Muscle of leg (tissue), 11 donors: Measurements from ENCODE around the gene UBR1. TPM values are rescaled to one million over a fixed set of nuclear protein-coding genes. Genes with fewer than 3 reads are reported as not detected.
A peak's percentile ranks its signal among the peaks of the same experiment; 100 is the strongest.
"Not testable (repeated sequence)": the region's sequence is repeated elsewhere in the genome, so short reads cannot be mapped to it uniquely, and the experiment has no call there.

Experiments used
- DNase-seq: peaks from one replicate; pipeline ENCODE4 v3.0.0; 2013
- H3K27ac ChIP-seq: one replicate; pipeline ENCODE4 v1.5.1; 2013; ENCODE audit warnings: mild to moderate bottlenecking, low read length, control low read depth
- H3K27me3 ChIP-seq: one replicate; pipeline ENCODE4 v1.6.1; 2013; ENCODE audit warnings: low read length; ENCODE audit not compliant: control insufficient read depth, insufficient read depth
- H3K36me3 ChIP-seq: one replicate; pipeline ENCODE4 v1.6.1; 2013; ENCODE audit warnings: low read length; ENCODE audit not compliant: control insufficient read depth, insufficient read depth
- H3K4me1 ChIP-seq: one replicate; pipeline ENCODE4 v1.6.1; 2013; ENCODE audit warnings: low read length; ENCODE audit not compliant: control insufficient read depth, insufficient read depth
- H3K4me3 ChIP-seq: one replicate; pipeline ENCODE4 v1.5.1; 2013; ENCODE audit warnings: low read length, control low read depth
- H3K9me3 ChIP-seq: replicated peaks from 2 replicates; pipeline ENCODE4 v1.6.1; 2013; ENCODE audit warnings: low read depth, low read length; ENCODE audit not compliant: control insufficient read depth
- WGBS: methylation state at CpG from one replicate; pipeline ENCODE4 v1.1.5; 2013; ENCODE audit warnings: missing lambda C conversion rate; ENCODE audit not compliant: insufficient coverage; 5-methylcytosine and 5-hydroxymethylcytosine counted together
- polyA plus RNA-seq, 8 donors: library from polyadenylated mRNA; unstranded; fragments of 120-200 nt; gene quantifications; one replicate each; pipeline versions ENCODE4 v1.2.1 to v1.2.3, GENCODE V29; 2013; ENCODE audit warnings: inconsistent platforms in 1 of 8, low replicate concordance in 1 of 8; ENCODE audit not compliant: insufficient read length in 8 of 8, insufficient read depth in 1 of 8
- total RNA-seq: library from RNA; stranded (reverse); fragments of 120-200 nt; gene quantifications from one replicate; pipeline ENCODE4 v1.2.4, GENCODE V29; 2013

Gene UBR1
- total and polyA plus RNA-seq, 9 donors, result 13.6 to 27.4 (median 19.8) TPM

GRCh38 chr15:42992626-42993025 lies 113.2 kb downstream of the UBR1 start:
- H3K27me3 ChIP-seq, result no peaks in the 10 kb centered on the region
- no peaks in the 10 kb centered on the region for H3K9me3 ChIP-seq
- no peaks in the 10 kb centered on the region for H3K4me1 ChIP-seq
- H3K4me3 ChIP-seq, result no peak overlapping the region
- H3K36me3 ChIP-seq, result peaks cover 34% of the 10 kb centered on the region
- H3K27ac ChIP-seq, result no peak overlapping the region
- 55% methylated on average over 3 of the region's 3 CpGs for WGBS
- peak; percentile 8 for DNase-seq

- no peaks in the 10 kb centered on the region for H3K9me3 ChIP-seq
- H3K27ac ChIP-seq, result no peak overlapping the region
- 93% methylated on average over 18 of the region's 20 CpGs for WGBS
- H3K36me3 ChIP-seq, result peaks cover 43% of the 10 kb centered on the region
- DNase-seq, result no peak
- no peaks in the 10 kb centered on the region for H3K4me1 ChIP-seq
- no peaks in the 10 kb centered on the region for H3K27me3 ChIP-seq
- H3K4me3 ChIP-seq, result no peak overlapping the region
Measured at GRCh38 chr15:42986693-42987342, 119.0 kb downstream of the UBR1 start.

- no peak overlapping the region for H3K27ac ChIP-seq
- H3K4me1 ChIP-seq, result no peaks in the 10 kb centered on the region
- H3K9me3 ChIP-seq, result no peaks in the 10 kb centered on the region
- no peak for DNase-seq
- no CpG with 5 or more reads among the region's 1 CpG for WGBS
- H3K4me3 ChIP-seq, result no peak overlapping the region
- H3K27me3 ChIP-seq, result no peaks in the 10 kb centered on the region
- peaks cover 50% of the 10 kb centered on the region for H3K36me3 ChIP-seq
Measured at GRCh38 chr15:42984493-42985034, 121.3 kb downstream of the UBR1 start.

- H3K9me3 ChIP-seq, H3K4me3 ChIP-seq, DNase-seq, H3K27me3 ChIP-seq, H3K4me1 ChIP-seq, H3K27ac ChIP-seq: not testable (repeated sequence)
- WGBS, result 100% methylated on average over 1 of the region's 6 CpGs
- peaks cover 39% of the 10 kb centered on the region for H3K36me3 ChIP-seq
Measured at GRCh38 chr15:42979113-42979512, 126.7 kb downstream of the UBR1 start.

- 95% methylated on average over 2 of the region's 2 CpGs for WGBS
- no peak for DNase-seq
- no peak overlapping the region for H3K4me3 ChIP-seq
- no peaks in the 10 kb centered on the region for H3K27me3 ChIP-seq
- no peaks in the 10 kb centered on the region for H3K4me1 ChIP-seq
- H3K9me3 ChIP-seq, result no peaks in the 10 kb centered on the region
- H3K27ac ChIP-seq, result no peak overlapping the region
- peaks cover 40% of the 10 kb centered on the region for H3K36me3 ChIP-seq
Measured at GRCh38 chr15:42974202-42974862, 131.5 kb downstream of the UBR1 start.

GRCh38 chr15:42973114-42973513 lies 132.7 kb downstream of the UBR1 start:
- H3K9me3 ChIP-seq, result no peaks in the 10 kb centered on the region
- no peak overlapping the region for H3K27ac ChIP-seq
- DNase-seq, result no peak
- peaks cover 44% of the 10 kb centered on the region for H3K36me3 ChIP-seq
- WGBS, result 100% methylated on average over 4 of the region's 4 CpGs
- no peaks in the 10 kb centered on the region for H3K27me3 ChIP-seq
- no peaks in the 10 kb centered on the region for H3K4me1 ChIP-seq
- no peak overlapping the region for H3K4me3 ChIP-seq

GRCh38 chr15:42971830-42972229 lies 134.0 kb downstream of the UBR1 start:
- Histone ChIP-seq H3K4me1 (no peaks in the 10 kb centered on the region), H3K27me3 (no peaks in the 10 kb centered on the region), H3K9me3 (no peaks in the 10 kb centered on the region), H3K36me3 (peaks cover 39% of the 10 kb centered on the region), H3K4me3 (no peak overlapping the region), H3K27ac (no peak overlapping the region)
- no CpG with 5 or more reads among the region's 1 CpG for WGBS
- DNase-seq, result no peak

GRCh38 chr15:42964476-42964875 lies 141.4 kb downstream of the UBR1 start:
- Histone ChIP-seq H3K27me3 (no peaks in the 10 kb centered on the region), H3K9me3 (no peaks in the 10 kb centered on the region), H3K27ac (no peak overlapping the region), H3K36me3 (peaks cover 51% of the 10 kb centered on the region), H3K4me3 (no peak overlapping the region), H3K4me1 (no peaks in the 10 kb centered on the region)
- 95% methylated on average over 5 of the region's 5 CpGs for WGBS
- no peak for DNase-seq

- no peak for DNase-seq
- Histone ChIP-seq H3K4me3 (no peak overlapping the region), H3K4me1 (no peaks in the 10 kb centered on the region), H3K27me3 (no peaks in the 10 kb centered on the region), H3K36me3 (peaks cover 63% of the 10 kb centered on the region), H3K27ac (no peak overlapping the region), H3K9me3 (no peaks in the 10 kb centered on the region)
Measured at GRCh38 chr15:42955518-42955917, 150.3 kb downstream of the UBR1 start.

- Histone ChIP-seq H3K27me3 (no peaks in the 10 kb centered on the region), H3K4me3 (no peak overlapping the region), H3K27ac (no peak overlapping the region), H3K4me1 (no peaks in the 10 kb centered on the region), H3K36me3 (peaks cover 61% of the 10 kb centered on the region), H3K9me3 (no peaks in the 10 kb centered on the region)
- WGBS, result 81% methylated on average over 4 of the region's 4 CpGs
- no peak for DNase-seq
Measured at GRCh38 chr15:42954291-42954690, 151.5 kb downstream of the UBR1 start.
